Activated CD4-positive, alpha-beta memory T cell treated with anti-CD3 and anti-CD28 coated beads, Interleukin-2, amount 10 ng/mL, durations not matched to agents 7 days and 5 days (primary cell): ENCODE measurements around the gene HOXD10. TPM values are rescaled to one million over a fixed set of nuclear protein-coding genes. Genes with fewer than 3 reads are reported as not detected.

Experiments used
- CTCF ChIA-PET: fragments of 350-600 bp; sonication (Branson Sonifier 250); formaldehyde crosslinking; loops from one replicate; lab custom pipeline; 2021; ENCODE audit warnings: antibody characterized with exemption, inconsistent platforms; lab: Charles Lee
- POLR2A ChIA-PET: fragments of 350-600 bp; sonication (Branson Sonifier 250); formaldehyde crosslinking; loops from one replicate; lab custom pipeline; 2021; ENCODE audit warnings: antibody characterized with exemption; lab: Charles Lee
- DNase-seq: peaks from one replicate; pipeline ENCODE4 v3.0.0-alpha.2; 2020
- H3K27ac Mint-ChIP-seq: one replicate; pipeline ENCODE4 v1.8.0; 2021; ENCODE audit warnings: mild to moderate bottlenecking, mixed read lengths
- H3K27me3 Mint-ChIP-seq: one replicate; pipeline ENCODE4 v1.8.0; 2021; ENCODE audit warnings: mixed read lengths
- H3K36me3 Mint-ChIP-seq: one replicate; pipeline ENCODE4 v1.8.0; 2021; ENCODE audit warnings: low read depth, mixed read lengths
- H3K4me1 Mint-ChIP-seq: one replicate; pipeline ENCODE4 v1.8.0; 2021; ENCODE audit warnings: mixed read lengths
- H3K4me3 Mint-ChIP-seq: one replicate; pipeline ENCODE4 v1.8.0; 2021; ENCODE audit warnings: mild to moderate bottlenecking, mixed read lengths
- H3K9me3 Mint-ChIP-seq: one replicate; pipeline ENCODE4 v1.8.0; 2021; ENCODE audit warnings: mixed read lengths
- total RNA-seq, 2 experiments: library from RNA; stranded (reverse); gene quantifications; one replicate each; pipeline ENCODE4 v1.2.3, GENCODE V29; 2021

The HOXD10 gene
- total RNA-seq, 2 experiments from 2014 or later, result not detected

DNA sequence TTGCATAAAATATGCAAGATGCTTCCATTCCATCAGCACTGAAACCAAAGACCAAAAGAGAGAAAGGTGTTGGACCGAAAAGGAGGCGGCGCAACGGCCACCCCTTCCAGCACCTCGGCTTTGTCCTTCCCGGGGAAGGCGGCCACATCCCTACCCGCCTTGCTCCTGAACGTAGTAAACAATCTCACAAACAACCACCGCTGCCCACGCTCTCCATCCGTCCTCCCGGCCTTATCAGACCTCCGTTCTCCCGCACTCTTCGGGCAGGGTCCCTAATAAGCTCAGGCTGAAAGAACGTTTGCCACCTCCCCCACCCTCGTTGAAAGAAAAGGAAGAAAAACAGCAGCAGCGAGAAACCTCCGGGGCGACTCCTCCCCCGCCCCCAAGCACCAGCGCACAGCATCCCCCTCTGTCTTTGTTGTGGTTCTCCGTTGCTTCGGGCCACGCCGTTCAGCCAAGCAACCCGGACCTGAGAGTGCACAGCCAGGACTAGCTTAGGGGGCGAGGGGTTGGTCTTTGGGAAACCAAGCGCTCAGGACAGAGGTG lies 37.2 kb upstream of the HOXD10 start:
- peaks cover 20% of the 10 kb centered on the region for H3K36me3 Mint-ChIP-seq
- CTCF ChIA-PET, result interaction anchor here (0.8 kb wide), 1 partner anchor 113 kb away, joined by 4 read pairs; no protein-coding TSS in a partner anchor
- peak overlapping the region; percentile 57 for H3K4me3 Mint-ChIP-seq
- no peaks in the 10 kb centered on the region for H3K9me3 Mint-ChIP-seq
- H3K27ac Mint-ChIP-seq, result peak overlapping the region; percentile 61
- POLR2A ChIA-PET, result no interaction called here
- H3K27me3 Mint-ChIP-seq, result peaks cover 78% of the 10 kb centered on the region
- DNase-seq, result no peak
- peaks cover 9% of the 10 kb centered on the region for H3K4me1 Mint-ChIP-seq

GRCh38 chr2:176079831-176080539 lies 36.6 kb upstream of the HOXD10 start:
- CTCF ChIA-PET, result interaction anchor here (0.8 kb wide), 1 partner anchor 112 kb away, joined by 4 read pairs; no protein-coding TSS in a partner anchor
- peak overlapping the region; percentile 57 for H3K4me3 Mint-ChIP-seq
- no peaks in the 10 kb centered on the region for H3K9me3 Mint-ChIP-seq
- no peak for DNase-seq
- peaks cover 9% of the 10 kb centered on the region for H3K4me1 Mint-ChIP-seq
- POLR2A ChIA-PET, result no interaction called here
- peaks cover 78% of the 10 kb centered on the region for H3K27me3 Mint-ChIP-seq
- peaks cover 20% of the 10 kb centered on the region for H3K36me3 Mint-ChIP-seq
- H3K27ac Mint-ChIP-seq, result peak overlapping the region; percentile 61

DNA sequence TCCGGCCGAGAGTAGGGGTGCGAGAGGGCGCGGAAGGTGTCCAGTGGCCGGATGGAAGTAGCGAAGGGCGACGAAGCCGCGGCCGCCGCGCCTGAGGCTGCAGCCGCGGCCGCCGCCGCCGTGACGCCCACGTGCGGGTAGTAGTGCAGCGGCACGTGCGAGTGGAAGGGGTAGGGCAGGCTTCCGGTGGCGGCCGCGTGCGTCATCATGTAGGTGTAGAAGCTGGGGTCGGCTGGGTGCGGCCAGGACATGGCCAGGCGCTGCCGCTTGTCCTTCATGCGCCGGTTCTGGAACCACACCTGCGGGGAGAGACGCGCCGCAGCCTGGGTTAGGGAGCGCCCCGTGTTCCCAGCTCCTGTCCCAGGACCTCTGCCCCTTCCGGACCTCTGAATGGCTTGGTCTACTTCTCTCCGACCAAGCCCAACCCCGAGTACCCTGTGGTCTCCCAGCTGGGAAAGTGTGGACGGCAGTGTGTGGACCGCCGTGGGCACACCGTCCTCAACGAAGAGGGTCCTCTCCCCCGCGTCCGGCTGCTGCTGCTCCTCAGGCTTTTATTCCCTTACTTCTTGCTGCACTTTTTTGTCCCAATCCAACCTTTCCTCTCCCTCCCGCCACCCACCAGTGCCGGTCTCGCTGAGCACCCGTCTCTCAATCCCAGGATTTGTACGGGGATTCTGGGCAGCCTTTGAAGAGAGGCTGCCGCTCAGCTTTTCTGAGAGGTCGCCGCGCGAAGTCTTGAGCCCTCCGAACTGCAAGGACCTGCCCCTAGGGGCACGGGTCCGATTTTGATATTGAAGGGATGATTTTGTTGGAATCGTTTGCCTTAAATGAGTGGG lies 35.8 kb upstream of the HOXD10 start:
- no peak for DNase-seq
- peaks cover 78% of the 10 kb centered on the region for H3K27me3 Mint-ChIP-seq
- peaks cover 20% of the 10 kb centered on the region for H3K36me3 Mint-ChIP-seq
- peak overlapping the region; percentile 33 for H3K4me3 Mint-ChIP-seq
- POLR2A ChIA-PET, result no interaction called here
- peak overlapping the region; percentile 59 for H3K27ac Mint-ChIP-seq
- CTCF ChIA-PET, result interaction anchor here (0.7 kb wide), 1 partner anchor 52 kb away, joined by 4 read pairs; no protein-coding TSS in a partner anchor
- H3K4me1 Mint-ChIP-seq, result peaks cover 9% of the 10 kb centered on the region
- no peaks in the 10 kb centered on the region for H3K9me3 Mint-ChIP-seq

- CTCF ChIA-PET, result no interaction called here
- peak overlapping the region; percentile 33 for H3K4me3 Mint-ChIP-seq
Measured at GRCh38 chr2:176081376-176081836, 35.2 kb upstream of the HOXD10 start.

DNA sequence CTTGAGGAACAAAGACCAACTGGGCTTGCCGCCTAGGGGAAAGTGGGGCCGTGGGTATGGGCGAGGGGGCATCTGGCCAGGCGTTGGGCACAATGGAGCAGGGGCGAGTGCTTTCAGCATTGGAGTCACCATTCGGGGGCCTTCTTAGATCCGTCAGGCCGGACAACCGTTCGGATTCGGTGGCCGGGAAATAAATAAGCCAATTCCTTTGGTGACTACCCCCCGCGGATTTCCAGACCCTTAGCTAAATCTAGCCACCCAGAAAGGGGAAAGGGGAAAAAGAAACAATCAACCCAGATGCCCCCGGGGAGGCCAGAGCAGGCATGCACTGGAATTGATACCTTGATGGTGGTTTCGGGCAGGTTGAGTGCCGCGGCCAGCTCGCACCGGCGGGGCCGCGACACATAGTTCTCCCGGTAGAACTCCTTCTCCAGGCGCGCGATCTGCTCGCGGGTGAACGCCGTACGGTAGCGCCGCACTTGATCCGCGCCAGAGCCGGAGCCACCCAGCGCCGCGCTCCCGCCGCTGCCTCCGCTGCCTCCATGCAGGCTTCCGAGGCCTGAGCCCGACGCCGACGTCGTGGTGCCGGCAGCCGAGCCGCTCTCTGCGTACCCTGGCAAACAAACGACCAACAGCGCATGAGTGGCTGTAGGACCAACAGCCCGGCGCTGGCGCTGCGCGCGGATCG lies 34.6 kb upstream of the HOXD10 start:
- Mint-ChIP-seq H3K27me3 (peaks cover 77% of the 10 kb centered on the region), H3K4me3 (peak overlapping the region; percentile 10), H3K27ac (peak overlapping the region; percentile 58), H3K36me3 (peaks cover 20% of the 10 kb centered on the region), H3K4me1 (peaks cover 9% of the 10 kb centered on the region), H3K9me3 (no peaks in the 10 kb centered on the region)
- DNase-seq, result no peak
- CTCF ChIA-PET, result no interaction called here
- POLR2A ChIA-PET, result no interaction called here

More at GRCh38 chr2:176081376-176081836, 35.2 kb upstream of the HOXD10 start:
- peaks cover 9% of the 10 kb centered on the region for H3K4me1 Mint-ChIP-seq
- peak overlapping the region; percentile 59 for H3K27ac Mint-ChIP-seq
- POLR2A ChIA-PET, result no interaction called here
- H3K27me3 Mint-ChIP-seq, result peaks cover 76% of the 10 kb centered on the region
- DNase-seq, result no peak
- H3K9me3 Mint-ChIP-seq, result no peaks in the 10 kb centered on the region
- H3K36me3 Mint-ChIP-seq, result peaks cover 20% of the 10 kb centered on the region

DNA sequence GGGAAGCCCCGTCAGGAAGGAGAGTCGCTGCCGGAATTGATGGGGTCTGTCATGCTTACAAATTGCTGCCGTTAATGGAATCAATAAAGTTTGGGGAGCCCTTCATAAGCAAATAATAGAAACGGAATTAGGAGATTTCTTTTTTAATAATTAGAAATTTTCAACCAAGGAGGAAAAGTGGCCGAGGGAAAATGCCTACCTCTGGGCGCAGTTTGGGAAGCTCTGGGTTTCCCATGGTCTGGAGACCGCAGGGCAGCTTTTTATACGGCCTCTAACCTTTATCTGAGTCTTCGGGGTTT lies 34.1 kb upstream of the HOXD10 start:
- peaks cover 20% of the 10 kb centered on the region for H3K36me3 Mint-ChIP-seq
- peak overlapping the region; percentile 40 for H3K27ac Mint-ChIP-seq
- ChIA-PET CTCF (no interaction called here), POLR2A (no interaction called here)
- H3K4me1 Mint-ChIP-seq, result peaks cover 9% of the 10 kb centered on the region
- DNase-seq, result no peak
- peaks cover 78% of the 10 kb centered on the region for H3K27me3 Mint-ChIP-seq
- no peaks in the 10 kb centered on the region for H3K9me3 Mint-ChIP-seq
- H3K4me3 Mint-ChIP-seq, result no peak overlapping the region

- POLR2A ChIA-PET, result no interaction called here
- DNase-seq, result no peak
- no peaks in the 10 kb centered on the region for H3K9me3 Mint-ChIP-seq
- CTCF ChIA-PET, result no interaction called here
- H3K4me1 Mint-ChIP-seq, result peaks cover 9% of the 10 kb centered on the region
- peak overlapping the region; percentile 32 for H3K4me3 Mint-ChIP-seq
- H3K36me3 Mint-ChIP-seq, result peaks cover 20% of the 10 kb centered on the region
- H3K27ac Mint-ChIP-seq, result peak overlapping the region; percentile 34
- H3K27me3 Mint-ChIP-seq, result peaks cover 84% of the 10 kb centered on the region
Measured at GRCh38 chr2:176082824-176083751, 33.5 kb upstream of the HOXD10 start.

- Mint-ChIP-seq H3K4me1 (peaks cover 10% of the 10 kb centered on the region), H3K4me3 (peak within 1 kb of the TSS; percentile 32), H3K9me3 (no peaks in the 10 kb centered on the region), H3K27ac (peak within 1 kb of the TSS; percentile 44), H3K27me3 (peaks cover 84% of the 10 kb centered on the region), H3K36me3 (peaks cover 16% of the 10 kb centered on the region)
- POLR2A ChIA-PET, result no interaction called here
- no peak for DNase-seq
- CTCF ChIA-PET, result no interaction called here
Measured at GRCh38 chr2:176083796-176084261, 32.7 kb upstream of the HOXD10 start, which contains the start of gene EVX2. Gene EVX2, minus strand, starts transcription at chr2:176083962. Its CDS starts 186 bp downstream, at chr2:176083776.

DNA sequence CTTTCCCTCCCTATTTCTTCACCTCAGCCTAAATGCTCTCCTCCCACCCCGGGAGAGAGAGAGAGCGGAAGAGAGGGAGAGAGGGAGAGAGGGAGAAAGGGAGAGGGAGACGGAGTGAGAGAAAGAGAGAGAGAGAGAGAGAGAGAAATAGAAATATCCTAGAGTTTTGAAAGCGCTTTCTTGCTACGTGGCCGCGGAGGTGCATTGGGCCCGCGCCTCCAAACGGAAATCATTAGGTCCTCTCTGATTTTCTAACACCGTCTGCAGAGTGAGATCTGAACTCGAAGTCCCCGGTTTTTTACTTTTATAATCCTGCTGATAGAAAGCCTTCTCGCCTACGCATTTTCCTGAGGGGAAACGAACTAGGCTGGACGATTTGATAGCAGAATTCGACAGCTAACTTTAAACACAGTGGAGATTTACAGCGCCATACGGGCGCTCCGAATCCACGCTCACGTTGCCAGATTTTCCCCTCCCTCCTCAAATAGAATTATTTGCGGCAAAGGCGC lies 31.9 kb upstream of the HOXD10 start:
- Mint-ChIP-seq H3K9me3 (no peaks in the 10 kb centered on the region), H3K4me1 (peaks cover 4% of the 10 kb centered on the region), H3K36me3 (peaks cover 10% of the 10 kb centered on the region), H3K4me3 (no peak overlapping the region), H3K27ac (peak overlapping the region; percentile 44), H3K27me3 (peaks cover 84% of the 10 kb centered on the region)
- POLR2A ChIA-PET, result no interaction called here
- CTCF ChIA-PET, result interaction anchor here (1.1 kb wide), 1 partner anchor 12 kb away, joined by 4 read pairs; no protein-coding TSS in a partner anchor
- no peak for DNase-seq

- Mint-ChIP-seq H3K36me3 (peaks cover 10% of the 10 kb centered on the region), H3K4me1 (peaks cover 4% of the 10 kb centered on the region), H3K4me3 (no peak overlapping the region), H3K27me3 (peaks cover 90% of the 10 kb centered on the region), H3K27ac (peak overlapping the region; percentile 44), H3K9me3 (no peaks in the 10 kb centered on the region)
- no peak for DNase-seq
- ChIA-PET POLR2A (no interaction called here), CTCF (interaction anchor here (1.1 to 1.3 kb wide), 2 partner anchors 11 to 395 kb away, joined by 4 to 6 read pairs; no protein-coding TSS in a partner anchor)
Measured at GRCh38 chr2:176085120-176085788, 31.3 kb upstream of the HOXD10 start.
